Vagina (tissue), 2 donors: ENCODE results near the gene CEMIP. TPM values are rescaled to one million over a fixed set of nuclear protein-coding genes. Genes with fewer than 3 reads are reported as not detected.

Experiments used
- DNase-seq, 2 donors: peaks; one replicate each; pipeline ENCODE4 v3.0.0-alpha.2; 2017; ENCODE audit errors: extremely low spot score in 2 of 2
- H3K27ac ChIP-seq: fragments of 200-600 bp; sonication (generic); one replicate; pipeline ENCODE4 v1.5.1; 2019
- H3K27me3 ChIP-seq: fragments of 200-600 bp; sonication (generic); one replicate; pipeline ENCODE4 v1.5.1; 2019
- H3K36me3 ChIP-seq, 2 donors: fragments of 200-600 bp; sonication (generic); one replicate each; pipeline ENCODE4 v1.5.1; 2017 to 2019
- H3K4me1 ChIP-seq: fragments of 200-600 bp; sonication (generic); one replicate; pipeline ENCODE4 v1.5.1; 2019
- H3K4me3 ChIP-seq, 2 donors: fragments of 200-600 bp; sonication (generic); 1 replicate in 1 of 2; 2 replicates in 1 of 2; pipeline ENCODE4 v1.5.1; 2016 to 2019
- H3K9me3 ChIP-seq: fragments of 200-600 bp; sonication (generic); one replicate; pipeline ENCODE4 v1.5.1; 2019
- CTCF ChIP-seq, 3 experiments: fragments of 450-650 bp in 2 of 3; fragments of 200-600 bp in 1 of 3; sonication (generic) in 1 of 3; IDR thresholded peaks; one replicate each; pipeline ENCODE4 v1.5.1; 2017 to 2019; ENCODE audit warnings: antibody characterized with exemption in 3 of 3, mild to moderate bottlenecking in 2 of 3, moderate library complexity in 2 of 3
- POLR2A ChIP-seq, 2 donors: fragments of 450-650 bp; IDR thresholded peaks; one replicate each; pipeline ENCODE4 v1.6.1; 2017; ENCODE audit warnings: antibody characterized with exemption in 2 of 2, mild to moderate bottlenecking in 2 of 2, moderate library complexity in 2 of 2
- POLR2AphosphoS5 ChIP-seq, 2 donors: sonication (generic); formaldehyde crosslinking; IDR thresholded peaks; one replicate each; pipeline ENCODE4 v1.9.0; 2017; ENCODE audit warnings: antibody characterized with exemption in 2 of 2, mild to moderate bottlenecking in 2 of 2, low read depth in 1 of 2; ENCODE audit not compliant: insufficient read depth in 1 of 2
- intact Hi-C: fragments of 100-400 bp; cut with DNase I; formaldehyde crosslinking; loops from one replicate; pipeline ENCODE4 v1.15.1; 2023
- total RNA-seq: library from RNA; depleted of rRNA; stranded (reverse); fragments of >200 nt; gene quantifications from one replicate; pipeline ENCODE4 v1.2.3, GENCODE V29; 2016

Gene CEMIP
- total RNA-seq, 1 donor from 2014 or later, result 0.74 TPM

- no peak overlapping the region for H3K27ac ChIP-seq
- DNase-seq, result no peak
- H3K27me3 ChIP-seq, result no peaks in the 10 kb centered on the region
- peaks cover 30% of the 10 kb centered on the region for H3K4me1 ChIP-seq
- H3K9me3 ChIP-seq, result no peaks in the 10 kb centered on the region
- no peaks in the 10 kb centered on the region for H3K36me3 ChIP-seq
- TF ChIP-seq POLR2AphosphoS5 (IDR thresholded peaks at IDR 0.05; ENCODE audit: insufficient read depth in 1 of 2, low read depth in 1 of 2) (no peak), POLR2A (IDR thresholded peaks at IDR 0.05) (no peak), CTCF (IDR thresholded peaks at IDR 0.05) (no peak)
- H3K4me3 ChIP-seq, result no peak overlapping the region
- intact Hi-C loops, result no loop called here
These were observed 77.7 kb downstream of the CEMIP start for GRCh38 chr15:80856809-80857377.

GRCh38 chr15:80861731-80862170 lies 82.6 kb downstream of the CEMIP start:
- no peak for TF ChIP-seq POLR2A (IDR thresholded peaks at IDR 0.05)
- peak in 1 of 2 donors; percentile 58 for TF ChIP-seq POLR2AphosphoS5 (IDR thresholded peaks at IDR 0.05; ENCODE audit: insufficient read depth in 1 of 2, low read depth in 1 of 2)
- TF ChIP-seq CTCF (IDR thresholded peaks at IDR 0.05), result no peak
- intact Hi-C loops, result no loop called here
- no peak for DNase-seq

DNA sequence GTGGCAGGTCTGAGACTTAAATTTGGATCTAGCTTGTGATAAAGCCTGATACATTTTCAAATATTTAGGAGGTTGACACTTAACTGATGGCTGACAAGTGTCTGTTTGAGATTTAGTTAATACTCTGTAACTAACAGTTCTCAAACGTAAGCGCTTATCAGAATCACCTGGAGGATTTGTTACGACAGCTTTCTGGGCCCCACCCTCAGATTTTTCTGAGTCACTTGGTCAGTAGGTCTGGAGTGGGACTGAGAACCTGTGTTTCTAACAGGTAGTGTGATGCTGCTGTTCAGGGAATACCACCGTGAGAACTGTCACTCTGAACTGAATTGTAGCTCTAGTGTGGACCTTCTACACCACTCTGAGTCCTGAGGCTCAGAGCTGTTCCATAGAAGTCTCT lies 85.5 kb downstream of the CEMIP start:
- no peaks in the 10 kb centered on the region for H3K36me3 ChIP-seq
- H3K27me3 ChIP-seq, result no peaks in the 10 kb centered on the region
- no peak overlapping the region for H3K27ac ChIP-seq
- no peak for TF ChIP-seq CTCF (IDR thresholded peaks at IDR 0.05)
- TF ChIP-seq POLR2A (IDR thresholded peaks at IDR 0.05), result no peak
- no peak for TF ChIP-seq POLR2AphosphoS5 (IDR thresholded peaks at IDR 0.05; ENCODE audit: insufficient read depth in 1 of 2, low read depth in 1 of 2)
- no peak overlapping the region for H3K4me3 ChIP-seq
- H3K9me3 ChIP-seq, result no peaks in the 10 kb centered on the region
- H3K4me1 ChIP-seq, result no peaks in the 10 kb centered on the region
- intact Hi-C loops, result no loop called here
- DNase-seq, result no peak

More at GRCh38 chr15:80861731-80862170, 82.6 kb downstream of the CEMIP start:
- Histone ChIP-seq H3K4me1 (peaks cover 6% of the 10 kb centered on the region), H3K27me3 (no peaks in the 10 kb centered on the region), H3K36me3 (no peaks in the 10 kb centered on the region), H3K4me3 (no peak overlapping the region), H3K27ac (no peak overlapping the region), H3K9me3 (no peaks in the 10 kb centered on the region)

GRCh38 chr15:80866936-80867335 lies 87.8 kb downstream of the CEMIP start:
- no peak overlapping the region for H3K4me3 ChIP-seq
- no peaks in the 10 kb centered on the region for H3K27me3 ChIP-seq
- no peaks in the 10 kb centered on the region for H3K36me3 ChIP-seq
- DNase-seq, result no peak
- TF ChIP-seq POLR2A (IDR thresholded peaks at IDR 0.05) (no peak), CTCF (IDR thresholded peaks at IDR 0.05) (no peak), POLR2AphosphoS5 (IDR thresholded peaks at IDR 0.05; ENCODE audit: insufficient read depth in 1 of 2, low read depth in 1 of 2) (no peak)
- peaks cover 10% of the 10 kb centered on the region for H3K4me1 ChIP-seq
- no peak overlapping the region for H3K27ac ChIP-seq
- H3K9me3 ChIP-seq, result no peaks in the 10 kb centered on the region
- intact Hi-C loops, result no loop called here

DNA sequence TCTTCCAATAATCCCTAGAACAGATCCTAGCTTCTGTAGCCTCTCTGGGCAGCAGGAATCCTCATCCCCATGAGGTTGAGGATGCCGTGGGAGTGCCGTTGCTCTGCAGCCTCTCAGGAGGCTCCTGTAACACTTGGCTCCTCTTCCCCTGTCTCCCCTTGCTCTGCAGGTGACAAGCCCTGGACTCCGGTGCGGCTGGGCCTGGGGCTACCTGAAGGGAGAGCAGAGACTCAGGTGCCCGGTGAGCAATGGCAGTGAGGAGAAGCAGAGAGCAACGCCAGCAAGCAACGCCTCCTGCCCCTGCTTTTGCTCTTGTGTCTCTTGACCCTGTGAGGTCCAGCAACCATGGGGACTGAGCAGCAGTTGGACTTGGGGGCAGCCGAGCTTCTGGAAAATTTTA lies 91.2 kb downstream of the CEMIP start:
- no peak for DNase-seq
- intact Hi-C loops, result no loop called here
- H3K27ac ChIP-seq, result no peak overlapping the region
- H3K4me3 ChIP-seq, result no peak overlapping the region
- no peaks in the 10 kb centered on the region for H3K36me3 ChIP-seq
- H3K27me3 ChIP-seq, result no peaks in the 10 kb centered on the region
- no peak for TF ChIP-seq POLR2A (IDR thresholded peaks at IDR 0.05)
- no peak for TF ChIP-seq CTCF (IDR thresholded peaks at IDR 0.05)
- TF ChIP-seq POLR2AphosphoS5 (IDR thresholded peaks at IDR 0.05; ENCODE audit: insufficient read depth in 1 of 2, low read depth in 1 of 2), result no peak
- H3K9me3 ChIP-seq, result no peaks in the 10 kb centered on the region
- H3K4me1 ChIP-seq, result peaks cover 12% of the 10 kb centered on the region
